CD4-positive, CD25-positive, alpha-beta regulatory T cell (primary cell): Measurements from ENCODE around the gene GSTM3. TPM values are rescaled to one million over a fixed set of nuclear protein-coding genes. Genes with fewer than 3 reads are reported as not detected.
"Not testable (repeated sequence)": the region's sequence is repeated elsewhere in the genome, so short reads cannot be mapped to it uniquely, and the experiment has no call there.

Experiments used
- ATAC-seq, 2 donors: fragments of 150-1000 bp; cut with Tn5 transposase; one replicate each; pipeline ENCODE4 v1.10.0; 2021; ENCODE audit warnings: low read depth in 2 of 2, moderate number of reproducible peaks in 2 of 2, moderate library complexity in 1 of 2
- DNase-seq, 3 donors: peaks; one replicate each; pipeline versions ENCODE4 v3.0.0 to v3.0.0-alpha.2; 2012 to 2022; ENCODE audit warnings: mixed read lengths in 1 of 3
- H3K27ac ChIP-seq: one replicate; pipeline ENCODE4 v1.7.0; 2013; ENCODE audit warnings: mild to moderate bottlenecking, low read length; ENCODE audit not compliant: insufficient read depth, poor library complexity, severe bottlenecking
- H3K27me3 ChIP-seq: one replicate; pipeline ENCODE4 v1.7.0; 2013; ENCODE audit warnings: low read length; ENCODE audit not compliant: control insufficient read depth, insufficient read depth
- H3K36me3 ChIP-seq: one replicate; pipeline ENCODE4 v1.7.0; 2013; ENCODE audit warnings: mild to moderate bottlenecking, low read length, moderate library complexity; ENCODE audit not compliant: control insufficient read depth, insufficient read depth
- H3K4me1 ChIP-seq: 2 replicates; pipeline ENCODE4 v1.7.0; 2013; ENCODE audit warnings: mild to moderate bottlenecking, low read length; ENCODE audit not compliant: insufficient read depth, control insufficient read depth, poor library complexity, severe bottlenecking
- H3K4me3 ChIP-seq: one replicate; pipeline ENCODE4 v1.7.0; 2013; ENCODE audit warnings: low read depth, mild to moderate bottlenecking, low read length, moderate library complexity
- H3K9me3 ChIP-seq, 2 experiments: 1 replicate in 1 of 2; 2 replicates in 1 of 2; pipeline ENCODE4 v1.7.0; 2013; ENCODE audit warnings: low read length in 2 of 2, mild to moderate bottlenecking in 1 of 2, moderate library complexity in 1 of 2; ENCODE audit not compliant: control insufficient read depth in 2 of 2
- H3K27ac Mint-ChIP-seq, 3 donors: one replicate each; pipeline ENCODE4 v1.8.0; 2020 to 2022; ENCODE audit warnings: mild to moderate bottlenecking in 3 of 3, mixed read lengths in 3 of 3, moderate library complexity in 2 of 3
- H3K27me3 Mint-ChIP-seq: one replicate; pipeline ENCODE4 v1.8.0; 2022; ENCODE audit warnings: mild to moderate bottlenecking, mixed read lengths
- H3K36me3 Mint-ChIP-seq: one replicate; pipeline ENCODE4 v1.8.0; 2020; ENCODE audit warnings: mixed read lengths
- H3K4me1 Mint-ChIP-seq, 4 donors: one replicate each; pipeline ENCODE4 v1.8.0; 2020 to 2022; ENCODE audit warnings: mixed read lengths in 4 of 4, mild to moderate bottlenecking in 1 of 4
- H3K4me3 Mint-ChIP-seq, 4 donors: one replicate each; pipeline ENCODE4 v1.8.0; 2020 to 2022; ENCODE audit warnings: mild to moderate bottlenecking in 4 of 4, mixed read lengths in 4 of 4, moderate library complexity in 3 of 4
- H3K9me3 Mint-ChIP-seq, 7 donors: one replicate each; pipeline ENCODE4 v1.8.0; 2020 to 2022; ENCODE audit warnings: mixed read lengths in 7 of 7, mild to moderate bottlenecking in 3 of 7, moderate library complexity in 2 of 7
- polyA plus RNA-seq, 4 donors: library from polyadenylated mRNA; unstranded; fragments of 300-500 nt; fragmentation: Illumina TruSeq; gene quantifications; one replicate each; pipeline ENCODE4 v1.2.3, GENCODE V29; 2021
- total RNA-seq: library from RNA; stranded (reverse); gene quantifications from one replicate; pipeline ENCODE4 v1.2.3, GENCODE V29; 2022

GSTM3 gene
- total and polyA plus RNA-seq, 5 donors from 2014 or later, result 3.9 to 50.1 (median 48.6) TPM

GRCh38 chr1:109685890-109686289 is 54.9 kb downstream of the GSTM3 start:
- H3K4me1 Mint-ChIP-seq, H3K9me3 ChIP-seq, H3K27ac Mint-ChIP-seq, H3K27me3 ChIP-seq, ATAC-seq, H3K4me3 Mint-ChIP-seq, H3K36me3 ChIP-seq, H3K36me3 Mint-ChIP-seq, H3K9me3 Mint-ChIP-seq, H3K27ac ChIP-seq, DNase-seq, H3K27me3 Mint-ChIP-seq, H3K4me3 ChIP-seq, H3K4me1 ChIP-seq: not testable (repeated sequence)

- not testable (repeated sequence) for H3K27ac Mint-ChIP-seq, H3K4me3 Mint-ChIP-seq, DNase-seq, H3K36me3 ChIP-seq, H3K27me3 ChIP-seq, H3K4me1 ChIP-seq, ATAC-seq, H3K27me3 Mint-ChIP-seq, H3K4me3 ChIP-seq, H3K36me3 Mint-ChIP-seq, H3K4me1 Mint-ChIP-seq, H3K27ac ChIP-seq, H3K9me3 ChIP-seq, H3K9me3 Mint-ChIP-seq
Observed at GRCh38 chr1:109685399-109685798, 55.4 kb downstream of the GSTM3 start.

GRCh38 chr1:109684777-109685176 is 56.1 kb downstream of the GSTM3 start:
- H3K27ac ChIP-seq, ATAC-seq, DNase-seq, H3K36me3 Mint-ChIP-seq, H3K4me1 ChIP-seq, H3K27me3 Mint-ChIP-seq, H3K9me3 Mint-ChIP-seq, H3K36me3 ChIP-seq, H3K27ac Mint-ChIP-seq, H3K4me3 ChIP-seq, H3K9me3 ChIP-seq, H3K4me1 Mint-ChIP-seq, H3K4me3 Mint-ChIP-seq, H3K27me3 ChIP-seq: not testable (repeated sequence)

Other genes with a start within 250 kb of the GSTM3 start
- 30.7 TPM for gene CYB561D1, start 246.9 kb downstream of the GSTM3 start, total RNA-seq
- 10 to 100 TPM; 11.5 to 22.7 (median 18.7) TPM for gene CYB561D1, start 246.9 kb downstream of the GSTM3 start, polyA plus RNA-seq
- gene AMIGO1, start 231.3 kb downstream of the GSTM3 start, total RNA-seq, result 6.6 TPM
- 10 to 100 TPM in 3 of 4 donors, 1 to 10 TPM in 1; 5.2 to 17.1 (median 11.8) TPM for gene AMIGO1, start 231.3 kb downstream of the GSTM3 start, polyA plus RNA-seq
- gene GPR61, start 201.2 kb downstream of the GSTM3 start, total RNA-seq, result 0.20 TPM
- under 1 TPM in 2 of 4 donors, not detected in 2; 0.43 TPM for gene GPR61, start 201.2 kb downstream of the GSTM3 start, polyA plus RNA-seq
- gene GNAI3, start 192.4 kb downstream of the GSTM3 start, total RNA-seq, result 7.4 TPM
- gene GNAI3, start 192.4 kb downstream of the GSTM3 start, polyA plus RNA-seq, result 10 to 100 TPM in 2 of 4 donors, 1 to 10 TPM in 2; 9.4 to 10.3 (median 9.9) TPM
- not detected for gene GNAT2, start 121.4 kb downstream of the GSTM3 start, total RNA-seq
- gene GNAT2, start 121.4 kb downstream of the GSTM3 start, polyA plus RNA-seq, result under 1 TPM in 1 of 4 donors, not detected in 3; 0.40 TPM
- 203 TPM for gene AMPD2, start 121.2 kb downstream of the GSTM3 start, total RNA-seq
- 10 to 100 TPM; 23.3 to 30.9 (median 26.7) TPM for gene AMPD2, start 121.2 kb downstream of the GSTM3 start, polyA plus RNA-seq
- gene GSTM4, start 84.9 kb downstream of the GSTM3 start, total RNA-seq, result 14.4 TPM
- gene GSTM4, start 84.9 kb downstream of the GSTM3 start, polyA plus RNA-seq, result 10 to 100 TPM in 3 of 4 donors, 1 to 10 TPM in 1; 2.2 to 31.4 (median 17.6) TPM
- 36.2 TPM for gene GSTM2, start 73.0 kb downstream of the GSTM3 start, total RNA-seq
- 10 to 100 TPM in 2 of 4 donors, 1 to 10 TPM in 2; 8.0 to 11.9 (median 10.4) TPM for gene GSTM2, start 73.0 kb downstream of the GSTM3 start, polyA plus RNA-seq
- 18.7 TPM for gene GSTM1, start 53.2 kb downstream of the GSTM3 start, total RNA-seq
- gene GSTM1, start 53.2 kb downstream of the GSTM3 start, polyA plus RNA-seq, result 100 to 1,000 TPM in 1 of 4 donors, 10 to 100 TPM in 2, not detected in 1; 38.8 to 123 (median 53.4) TPM
- gene GSTM5, start 28.8 kb downstream of the GSTM3 start, total RNA-seq, result not detected
- gene GSTM5, start 28.8 kb downstream of the GSTM3 start, polyA plus RNA-seq, result not detected
- gene EPS8L3, start 22.9 kb upstream of the GSTM3 start, total RNA-seq, result not detected
- not detected for gene EPS8L3, start 22.9 kb upstream of the GSTM3 start, polyA plus RNA-seq
- 28.4 TPM for gene CSF1, start 169.8 kb upstream of the GSTM3 start, total RNA-seq
- 10 to 100 TPM; 12.2 to 21.1 (median 16.1) TPM for gene CSF1, start 169.8 kb upstream of the GSTM3 start, polyA plus RNA-seq
- gene AHCYL1, start 243.7 kb upstream of the GSTM3 start, total RNA-seq, result 27.8 TPM
- gene AHCYL1, start 243.7 kb upstream of the GSTM3 start, polyA plus RNA-seq, result 10 to 100 TPM; 43.4 to 49.3 (median 46.1) TPM